ENCODE results near the gene CD5L. TPM values are rescaled to one million over a fixed set of nuclear protein-coding genes. Genes with fewer than 3 reads are reported as not detected.

CD5L gene
- total RNA-seq, 1 donor from 2014 or later: 0.39 TPM

DNA sequence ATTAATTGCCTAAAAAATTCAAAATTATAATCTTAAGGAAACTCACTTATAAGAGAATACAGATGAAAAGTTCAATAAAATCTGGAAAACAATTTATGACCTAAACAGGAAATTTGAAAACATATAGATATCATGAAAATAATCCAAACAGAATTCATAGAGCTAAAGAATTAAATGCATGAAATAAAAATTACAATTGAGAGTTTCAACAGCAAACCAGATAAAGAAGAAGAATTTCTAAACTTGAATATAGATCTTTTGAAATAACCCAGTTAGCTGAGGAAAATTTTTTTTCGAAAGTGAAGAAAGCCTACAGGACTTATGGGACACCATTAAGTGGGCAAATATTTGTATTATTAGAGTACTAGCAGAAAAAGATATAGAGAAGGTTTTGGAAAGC is 28.3 kb downstream of the CD5L start:
- no peak for DNase-seq

DNA sequence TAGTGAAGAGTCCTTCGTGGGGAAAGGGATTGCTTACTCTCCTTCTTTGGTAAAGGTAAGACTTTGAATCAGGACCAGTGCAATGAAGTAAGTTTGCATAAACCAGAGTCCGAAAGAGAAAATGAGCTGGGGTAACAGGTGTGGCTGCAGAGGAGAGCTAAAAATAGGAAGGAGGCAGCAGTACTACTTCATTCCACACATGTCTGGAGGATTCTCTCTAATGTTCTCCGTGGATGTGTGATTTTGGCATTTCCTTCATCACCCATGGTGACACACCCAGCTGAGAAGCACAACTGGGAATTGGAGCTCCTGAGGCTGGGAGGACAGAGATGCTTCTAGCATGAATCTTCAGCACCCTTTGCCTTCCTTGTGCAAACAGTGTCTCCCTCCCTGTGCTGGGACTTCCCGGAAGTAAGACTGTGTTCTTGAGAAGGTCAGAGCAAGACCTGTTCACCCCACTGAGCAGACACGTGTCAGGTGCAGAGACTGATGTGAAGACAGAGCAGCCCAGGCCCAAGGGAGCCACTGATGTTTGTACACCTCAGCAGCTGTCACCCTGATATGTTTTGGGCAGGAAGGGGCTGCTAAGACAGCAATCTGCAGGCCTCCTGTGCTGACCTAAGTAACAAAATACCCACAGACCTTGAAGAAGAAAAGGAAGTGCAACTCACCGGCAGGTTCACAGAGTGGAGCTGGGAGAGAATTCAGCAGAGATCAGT is 35.0 kb downstream of the CD5L start:
- no peak for DNase-seq

DNA sequence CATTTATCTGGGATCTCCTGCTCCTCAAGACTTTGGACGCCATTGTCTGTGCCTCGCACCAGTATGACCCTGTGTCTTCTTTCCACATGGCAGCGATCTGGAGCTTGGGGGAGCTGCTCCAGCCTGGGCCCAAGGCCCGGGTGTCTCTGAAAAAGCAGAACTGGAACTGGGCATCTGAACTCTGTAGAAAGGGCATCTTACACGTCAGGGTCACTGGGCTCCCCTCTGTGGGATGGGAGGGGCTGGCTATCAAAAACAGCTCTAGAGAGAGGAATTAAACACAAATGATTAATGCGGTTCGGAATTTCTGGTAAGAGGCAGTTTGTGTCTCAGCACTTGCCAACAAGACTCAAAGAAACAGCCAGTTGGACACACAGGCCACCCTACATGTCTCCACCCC is 37.8 kb downstream of the CD5L start:
- no peak for DNase-seq

GRCh38 chr1:157799996-157800395 is 41.6 kb downstream of the CD5L start:
- no peak for DNase-seq

GRCh38 chr1:157798211-157798610 is 43.4 kb downstream of the CD5L start:
- DNase-seq: no peak

- DNase-seq: no peak
Measured at GRCh38 chr1:157785248-157785647, 56.4 kb downstream of the CD5L start.

DNA sequence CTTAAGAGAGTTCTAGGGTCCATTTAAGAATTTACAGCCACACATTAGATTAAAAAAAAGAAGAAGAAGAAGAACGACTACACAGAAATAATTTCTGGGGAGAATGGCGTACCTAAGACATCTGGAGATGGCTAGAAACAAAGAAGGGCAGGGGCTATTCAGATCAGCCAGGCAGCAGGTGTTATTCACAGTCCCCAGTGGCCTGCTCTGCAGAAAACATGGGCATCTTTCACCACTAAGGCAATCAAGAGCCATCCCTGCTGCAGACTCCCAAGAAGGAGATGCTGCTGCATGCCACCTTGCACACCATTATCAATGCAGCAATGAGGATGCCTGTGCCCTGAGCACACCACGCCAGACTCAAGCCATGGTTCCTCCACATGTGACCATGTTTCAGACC is 56.8 kb downstream of the CD5L start:
- DNase-seq: no peak

DNA sequence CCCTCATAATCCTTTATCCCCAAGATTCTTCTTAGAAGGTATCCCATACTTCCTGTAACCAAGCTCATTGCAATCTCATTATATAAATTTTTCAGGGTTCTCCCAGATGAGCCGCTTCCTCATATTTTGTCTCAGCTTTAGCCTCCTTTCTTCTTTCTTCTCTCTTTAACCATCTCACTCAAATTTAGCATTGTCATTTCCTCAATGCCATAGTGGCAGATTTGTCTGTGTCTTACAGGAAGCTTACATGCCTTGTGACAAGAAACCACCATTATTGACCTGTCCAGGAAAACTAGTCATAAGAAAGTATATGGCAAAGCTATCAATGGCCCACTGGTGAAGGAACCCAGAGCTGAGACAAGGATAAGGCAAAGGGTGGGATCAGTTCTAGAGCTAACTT is 58.7 kb downstream of the CD5L start:
- DNase-seq: no peak

DNA sequence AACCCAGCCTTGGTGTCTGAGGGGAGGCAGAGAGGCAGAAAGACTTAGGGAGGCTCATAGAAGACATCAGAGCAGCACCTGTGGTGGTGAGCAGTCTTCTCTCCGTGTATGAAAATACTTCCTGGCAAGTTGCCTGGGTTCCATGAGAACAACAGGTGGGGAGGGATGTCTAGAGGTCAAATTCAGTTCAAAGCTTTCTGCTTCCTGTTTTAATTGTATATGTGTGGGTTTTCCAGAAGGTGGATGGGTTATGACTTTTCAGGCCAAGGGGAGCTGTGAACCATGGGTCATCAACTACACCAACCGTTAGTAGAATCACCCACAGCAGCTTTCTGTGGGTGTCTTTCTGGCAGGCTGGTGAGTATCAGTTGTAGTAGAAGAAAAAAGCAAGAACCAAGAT is 60.6 kb downstream of the CD5L start:
- no peak for DNase-seq

Small RNAs within 50 kb of the gene (small RNA-seq; reads per million reads assigned to genes)
- not detected for gene MRPS21P2 (ENCODE audit: low replicate concordance)

Other genes with a start within 250 kb of the CD5L start
- not detected for gene FCRL4, start 243.7 kb downstream of the CD5L start, total RNA-seq
- gene FCRL3, start 141.0 kb downstream of the CD5L start, total RNA-seq: 0.10 TPM
- 0.20 TPM for gene FCRL2, start 64.7 kb downstream of the CD5L start, total RNA-seq
- gene FCRL1, start 21.7 kb downstream of the CD5L start, total RNA-seq: 0.39 TPM
- gene KIRREL1, start 151.8 kb upstream of the CD5L start, total RNA-seq: 36.0 TPM

Data from skin of body (tissue), 3 donors.